Loucy (cell line): ENCODE results near the gene PLCG2.

ENCODE experiments used
- H2AFZ ChIP-seq: fragments of 200-600 bp; sonication (generic); 2 replicates; pipeline ENCODE4 v1.6.0; 2016; ENCODE audit warnings: antibody characterized with exemption, mild to moderate bottlenecking, low read length, moderate library complexity
- H3F3A ChIP-seq: fragments of 200-600 bp; 2 replicates; pipeline ENCODE4 v1.6.0; 2016; ENCODE audit warnings: antibody characterized with exemption, low read depth, mild to moderate bottlenecking
- H3K27me3 ChIP-seq: fragments of 200-600 bp; sonication (generic); 2 replicates; pipeline ENCODE4 v1.6.1; 2014; ENCODE audit warnings: low read length, mild to moderate bottlenecking; ENCODE audit not compliant: insufficient read depth, poor library complexity, severe bottlenecking
- H3K36me3 ChIP-seq: fragments of 200-600 bp; sonication (generic); 2 replicates; pipeline ENCODE4 v1.6.1; 2016; ENCODE audit warnings: low read length; ENCODE audit not compliant: insufficient read depth
- H3K4me1 ChIP-seq: fragments of 200-600 bp; sonication (generic); 2 replicates; pipeline ENCODE4 v1.5.1; 2014; ENCODE audit warnings: low read length, mild to moderate bottlenecking; ENCODE audit not compliant: insufficient read depth, poor library complexity, severe bottlenecking
- H3K4me2 ChIP-seq: fragments of 200-600 bp; sonication (generic); 2 replicates; pipeline ENCODE4 v1.6.0; 2014; ENCODE audit warnings: antibody characterized with exemption, low read length, low read depth, mild to moderate bottlenecking; ENCODE audit not compliant: poor library complexity, severe bottlenecking
- H3K4me3 ChIP-seq: fragments of 200-600 bp; sonication (generic); 2 replicates; pipeline ENCODE4 v1.5.1; 2014; ENCODE audit warnings: low read length, mild to moderate bottlenecking, mixed read lengths; ENCODE audit not compliant: poor library complexity, severe bottlenecking
- H3K79me2 ChIP-seq: fragments of 200-600 bp; sonication (generic); 2 replicates; pipeline ENCODE4 v1.6.1; 2014; ENCODE audit warnings: low read length; ENCODE audit not compliant: insufficient read depth
- H3K9ac ChIP-seq: fragments of 200-600 bp; sonication (generic); 2 replicates; pipeline ENCODE4 v1.6.0; 2014; ENCODE audit warnings: mild to moderate bottlenecking, low read depth, low read length, moderate library complexity; ENCODE audit not compliant: poor library complexity, severe bottlenecking
- H3K9me2 ChIP-seq: fragments of 200-600 bp; sonication (generic); replicated peaks from 2 replicates; pipeline ENCODE4 v1.6.1; 2016; ENCODE audit warnings: low read depth, low read length, mixed read lengths
- H3K9me3 ChIP-seq: fragments of 200-600 bp; sonication (generic); 2 replicates; pipeline ENCODE4 v1.6.1; 2014; ENCODE audit warnings: mild to moderate bottlenecking, antibody characterized with exemption, low read length, low read depth; ENCODE audit not compliant: insufficient read depth
- H4K20me1 ChIP-seq: fragments of 200-600 bp; sonication (generic); 2 replicates; pipeline ENCODE4 v1.6.0; 2014; ENCODE audit warnings: antibody characterized with exemption, low read length, mild to moderate bottlenecking; ENCODE audit not compliant: insufficient read depth, poor library complexity, severe bottlenecking
- EZH2phosphoT487 ChIP-seq: fragments of 200-600 bp; IDR thresholded peaks from 2 replicates; pipeline ENCODE4 v1.6.1; 2018; ENCODE audit warnings: antibody characterized with exemption, mild to moderate bottlenecking, moderate library complexity, borderline replicate concordance
- TF ChIP-seq, protein P1 (sequence below): fragments of 200-600 bp; sonication (generic); conservative IDR thresholded peaks from 2 replicates; pipeline ENCODE4 v1.5.1; 2014; ENCODE audit warnings: mild to moderate bottlenecking, antibody characterized with exemption, low read length

Gene PLCG2

DNA sequence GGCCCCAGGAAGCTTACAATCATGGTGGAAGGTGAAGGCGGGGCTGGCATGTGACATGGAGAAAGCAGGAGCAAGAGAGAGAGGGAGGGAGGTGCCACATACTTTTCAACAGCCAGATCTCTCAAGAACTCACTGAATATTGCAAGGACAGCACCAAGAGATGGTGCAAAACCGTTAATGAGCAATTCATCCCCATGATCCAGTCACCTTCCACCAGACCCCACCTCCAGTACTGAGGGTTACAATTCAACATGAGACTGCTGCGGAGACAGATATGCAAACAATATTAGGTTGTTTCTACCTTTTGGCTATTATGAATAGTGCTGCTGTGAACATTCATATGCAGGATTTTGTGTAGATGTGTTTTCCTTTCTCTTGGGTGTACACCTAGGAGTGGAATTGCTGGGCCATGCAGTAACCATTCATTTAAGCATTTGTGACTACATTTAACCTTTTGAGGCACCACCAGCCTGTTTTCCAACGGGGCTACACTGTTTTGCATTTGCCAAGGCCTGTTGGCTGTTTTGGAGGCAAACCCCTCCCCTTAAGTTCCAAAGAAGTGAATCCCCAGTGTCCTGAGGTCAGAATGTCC is 28.8 kb downstream of the PLCG2 start:
- no peak overlapping the region for H3K9ac ChIP-seq
- peaks cover 6% of the 10 kb centered on the region; the same call in 1 of the 2 replicates for H3K36me3 ChIP-seq
- no peak overlapping the region for H3K4me2 ChIP-seq
- H3K27me3 ChIP-seq: no peaks in the 10 kb centered on the region
- no peaks in the 10 kb centered on the region for H4K20me1 ChIP-seq
- no peaks in the 10 kb centered on the region for H3K9me3 ChIP-seq
- TF ChIP-seq, protein P1, sequence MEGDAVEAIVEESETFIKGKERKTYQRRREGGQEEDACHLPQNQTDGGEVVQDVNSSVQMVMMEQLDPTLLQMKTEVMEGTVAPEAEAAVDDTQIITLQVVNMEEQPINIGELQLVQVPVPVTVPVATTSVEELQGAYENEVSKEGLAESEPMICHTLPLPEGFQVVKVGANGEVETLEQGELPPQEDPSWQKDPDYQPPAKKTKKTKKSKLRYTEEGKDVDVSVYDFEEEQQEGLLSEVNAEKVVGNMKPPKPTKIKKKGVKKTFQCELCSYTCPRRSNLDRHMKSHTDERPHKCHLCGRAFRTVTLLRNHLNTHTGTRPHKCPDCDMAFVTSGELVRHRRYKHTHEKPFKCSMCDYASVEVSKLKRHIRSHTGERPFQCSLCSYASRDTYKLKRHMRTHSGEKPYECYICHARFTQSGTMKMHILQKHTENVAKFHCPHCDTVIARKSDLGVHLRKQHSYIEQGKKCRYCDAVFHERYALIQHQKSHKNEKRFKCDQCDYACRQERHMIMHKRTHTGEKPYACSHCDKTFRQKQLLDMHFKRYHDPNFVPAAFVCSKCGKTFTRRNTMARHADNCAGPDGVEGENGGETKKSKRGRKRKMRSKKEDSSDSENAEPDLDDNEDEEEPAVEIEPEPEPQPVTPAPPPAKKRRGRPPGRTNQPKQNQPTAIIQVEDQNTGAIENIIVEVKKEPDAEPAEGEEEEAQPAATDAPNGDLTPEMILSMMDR: no peak
- TF ChIP-seq EZH2phosphoT487: no peak
- H3K9me2 ChIP-seq: no peaks in the 10 kb centered on the region
- no peaks in the 10 kb centered on the region for H3F3A ChIP-seq
- no peak overlapping the region for H3K4me3 ChIP-seq
- peaks cover 12% of the 10 kb centered on the region; the same call in 1 of the 2 replicates for H3K79me2 ChIP-seq
- H2AFZ ChIP-seq: no peak overlapping the region
- peaks cover 34% of the 10 kb centered on the region for H3K4me1 ChIP-seq

DNA sequence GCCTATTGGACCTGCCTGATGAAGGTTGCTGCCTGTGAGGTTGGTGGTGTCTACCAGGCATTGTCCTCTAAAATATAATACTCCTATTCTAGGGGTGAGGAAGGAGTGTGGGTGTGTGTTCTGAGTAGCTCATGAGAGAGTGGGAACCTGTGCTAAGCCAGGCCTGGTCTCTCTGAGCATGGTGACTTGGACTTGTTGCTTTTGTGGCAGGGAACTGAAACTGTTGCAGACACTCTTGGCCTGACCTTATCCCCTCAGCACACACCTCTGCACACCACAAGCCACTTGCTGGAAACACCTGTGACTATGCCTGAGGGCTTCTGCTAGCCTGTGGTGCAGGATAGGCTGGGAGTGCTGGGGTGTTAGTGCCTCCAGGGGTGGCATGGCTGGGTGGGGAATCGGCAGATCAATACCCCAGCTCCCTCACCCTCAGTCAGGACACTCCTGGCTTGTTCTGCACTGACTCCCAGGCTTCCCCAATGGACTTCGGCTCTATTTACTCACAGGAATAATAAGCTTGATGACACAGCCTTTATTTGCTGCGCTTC is 29.9 kb downstream of the PLCG2 start:
- Histone ChIP-seq H3K9me2 (no peaks in the 10 kb centered on the region), H3K4me3 (no peak overlapping the region), H3K4me2 (peak overlapping the region; percentile 27), H3K36me3 (peaks cover 5% of the 10 kb centered on the region; the same call in 1 of the 2 replicates), H4K20me1 (no peaks in the 10 kb centered on the region), H2AFZ (no peak overlapping the region), H3K79me2 (peaks cover 12% of the 10 kb centered on the region; the same call in 1 of the 2 replicates), H3K9me3 (no peaks in the 10 kb centered on the region), H3K9ac (no peak overlapping the region), H3F3A (no peaks in the 10 kb centered on the region), H3K27me3 (no peaks in the 10 kb centered on the region), H3K4me1 (peaks cover 40% of the 10 kb centered on the region)
- no peak for TF ChIP-seq EZH2phosphoT487
- TF ChIP-seq, protein P1: no peak

DNA sequence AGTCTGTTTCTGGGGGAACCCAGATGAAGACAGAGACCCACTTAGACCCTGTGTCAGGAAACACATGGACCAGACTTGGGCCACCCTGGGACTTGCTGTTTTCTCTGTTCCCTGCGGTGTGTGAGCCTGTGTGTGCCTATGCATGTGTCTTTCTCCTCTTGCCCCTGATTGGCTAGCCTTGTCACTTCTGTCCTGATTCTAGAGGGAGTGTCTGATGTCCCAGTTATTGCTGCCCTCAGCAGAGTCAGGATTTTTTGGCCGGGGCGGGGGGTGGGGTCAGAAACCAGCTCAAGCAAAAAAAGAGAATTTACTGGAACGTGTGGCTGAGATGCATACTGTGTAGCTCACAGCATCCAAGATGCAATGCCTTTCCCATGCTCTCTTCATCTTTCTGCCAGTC is 30.5 kb downstream of the PLCG2 start:
- no peaks in the 10 kb centered on the region for H3K27me3 ChIP-seq
- peaks cover 40% of the 10 kb centered on the region for H3K4me1 ChIP-seq
- no peaks in the 10 kb centered on the region for H4K20me1 ChIP-seq
- peaks cover 12% of the 10 kb centered on the region; the same call in 1 of the 2 replicates for H3K79me2 ChIP-seq
- H3K4me2 ChIP-seq: no peak overlapping the region
- no peak overlapping the region for H3K4me3 ChIP-seq
- H3K9me3 ChIP-seq: no peaks in the 10 kb centered on the region
- no peak overlapping the region for H3K9ac ChIP-seq
- H2AFZ ChIP-seq: no peak overlapping the region
- no peaks in the 10 kb centered on the region; the same call in 1 of the 2 replicates for H3K36me3 ChIP-seq
- no peaks in the 10 kb centered on the region for H3K9me2 ChIP-seq
- no peak for TF ChIP-seq EZH2phosphoT487
- TF ChIP-seq, protein P1: no peak
- no peaks in the 10 kb centered on the region for H3F3A ChIP-seq
